Non-pigmented ciliary epithelial cell (primary cell): ENCODE data around the gene ACY1.
"Not testable (repeated sequence)": the region's sequence is repeated elsewhere in the genome, so short reads cannot be mapped to it uniquely, and the experiment has no call there.

Experiments used
- DNase-seq: peaks from one replicate; pipeline ENCODE4 v3.0.0-alpha.2; 2010; ENCODE audit warnings: low read depth

Gene ACY1

GRCh38 chr3:51983578-51984268 lies 388 bp downstream of the ACY1 start:
- no peak for DNase-seq

- DNase-seq: no peak
Observed at GRCh38 chr3:51984269-51984647, 923 bp downstream of the ACY1 start.

- DNase-seq: no peak
Observed at GRCh38 chr3:51985063-51985462, 1.7 kb downstream of the ACY1 start.

- DNase-seq: no peak
Observed at GRCh38 chr3:51986010-51986947, 2.9 kb downstream of the ACY1 start.

- DNase-seq: no peak
Observed at GRCh38 chr3:51987568-51987967, 4.2 kb downstream of the ACY1 start.

- DNase-seq: no peak
Observed at GRCh38 chr3:51988286-51989146, 5.2 kb downstream of the ACY1 start.

GRCh38 chr3:51990501-51990971 lies 7.2 kb downstream of the ACY1 start:
- not testable (repeated sequence) for DNase-seq

- DNase-seq: no peak
Observed at GRCh38 chr3:51992017-51992682, 8.8 kb downstream of the ACY1 start.

GRCh38 chr3:51993657-51994056 lies 10.3 kb downstream of the ACY1 start:
- DNase-seq: not testable (repeated sequence)

GRCh38 chr3:51994530-51994929 lies 11.2 kb downstream of the ACY1 start:
- no peak for DNase-seq

GRCh38 chr3:51995346-51996163 lies 12.2 kb downstream of the ACY1 start, which contains the start of gene RPL29:
TSS of gene RPL29 (minus strand) at chr3:51995895. CDS start at chr3:51995461, 434 bp downstream.
- peak; percentile 81 for DNase-seq

- DNase-seq: no peak
Observed at GRCh38 chr3:51997172-51997571, 13.8 kb downstream of the ACY1 start.

GRCh38 chr3:51997935-51998596 lies 14.7 kb downstream of the ACY1 start:
- no peak for DNase-seq

- DNase-seq: no peak
Observed at GRCh38 chr3:51998774-51999173, 15.4 kb downstream of the ACY1 start.

- no peak for DNase-seq
Observed at GRCh38 chr3:51999846-52000245, 16.5 kb downstream of the ACY1 start.

- no peak for DNase-seq
Observed at GRCh38 chr3:52001443-52001974, 18.2 kb downstream of the ACY1 start.

- no peak for DNase-seq
Observed at GRCh38 chr3:52002748-52003147, 19.4 kb downstream of the ACY1 start.

GRCh38 chr3:52004163-52004787 lies 20.9 kb downstream of the ACY1 start:
- no peak for DNase-seq

GRCh38 chr3:52004906-52005395 lies 21.6 kb downstream of the ACY1 start:
- no peak for DNase-seq
